ENCODE data around the gene C5orf52.

- no peak for TF ChIP-seq CTCF (IDR thresholded peaks at IDR 0.05)
- TF ChIP-seq POLR2A (IDR thresholded peaks at IDR 0.05): no peak
- no peak for TF ChIP-seq EP300 (IDR thresholded peaks at IDR 0.05; ENCODE audit: low read depth)
Observed at GRCh38 chr5:157681048-157681447, 9.7 kb downstream of the C5orf52 start.

Data from transverse colon (tissue), 3 donors.